Body of pancreas (tissue), 4 donors: ENCODE data around the gene DNAJA4. TPM values are rescaled to one million over a fixed set of nuclear protein-coding genes. Genes with fewer than 3 reads are reported as not detected.
"Not testable (repeated sequence)": the region's sequence is repeated elsewhere in the genome, so short reads cannot be mapped to it uniquely, and the experiment has no call there.

Source experiments
- ATAC-seq: fragments of 150-250 bp; one replicate; pipeline ENCODE4 v1.9.1; 2016
- DNase-seq, 4 donors: peaks; one replicate each; pipeline ENCODE4 v3.0.0-alpha.2; 2019
- H3K27ac ChIP-seq, 4 donors: fragments of 200-600 bp; sonication (generic); 1 replicate in 3 of 4; 2 replicates in 1 of 4; pipeline versions ENCODE4 v1.5.1 to v1.6.1; 2016 to 2019; ENCODE audit warnings: mild to moderate bottlenecking in 1 of 4, mixed read lengths in 1 of 4, moderate library complexity in 1 of 4
- H3K27me3 ChIP-seq, 2 donors: fragments of 200-600 bp; sonication (generic); one replicate each; pipeline ENCODE4 v1.6.0; 2016; ENCODE audit warnings: mild to moderate bottlenecking in 1 of 2
- H3K36me3 ChIP-seq, 2 donors: fragments of 200-600 bp; sonication (generic); replicated peaks in 1 of 2; 2 replicates each; pipeline ENCODE4 v1.5.1; 2016; ENCODE audit warnings: low read depth in 2 of 2; ENCODE audit not compliant: insufficient read depth in 1 of 2
- H3K4me1 ChIP-seq: fragments of 200-600 bp; sonication (generic); one replicate; pipeline ENCODE4 v1.6.0; 2016
- H3K4me3 ChIP-seq, 2 donors: fragments of 200-600 bp; sonication (generic); 1 replicate in 1 of 2; 2 replicates in 1 of 2; pipeline ENCODE4 v1.5.1; 2016 to 2019
- H3K9me3 ChIP-seq, 3 donors: fragments of 200-600 bp; sonication (generic); 1 replicate in 2 of 3; 2 replicates in 1 of 3; pipeline ENCODE4 v1.5.1; 2016
- POLR2A ChIP-seq, 3 donors: fragments of 450-650 bp; IDR thresholded peaks; one replicate each; pipeline ENCODE4 v1.6.1; 2016; ENCODE audit warnings: antibody characterized with exemption in 3 of 3, mild to moderate bottlenecking in 2 of 3
- WGBS, 2 donors: methylation state at CpG; one replicate each; pipeline ENCODE4 v1.1.5; 2017; 5-methylcytosine and 5-hydroxymethylcytosine counted together
- intact Hi-C: fragments of 100-400 bp; cut with DNase I; formaldehyde crosslinking; loops from one replicate; pipeline ENCODE4 v1.15.1; 2023
- total RNA-seq, 2 donors: library from RNA; depleted of rRNA; stranded (reverse); fragments of >200 nt; gene quantifications; one replicate each; pipeline ENCODE4 v1.1.0, GENCODE V29; 2016
- TF ChIP-seq, protein P1 (sequence below), 7 experiments: fragments of 450-650 bp in 4 of 7; fragments of 200-600 bp in 3 of 7; sonication (generic) in 3 of 7; IDR thresholded peaks; one replicate each; pipeline ENCODE4 v1.5.1; 2016 to 2019; ENCODE audit warnings: antibody characterized with exemption in 7 of 7

DNAJA4 gene
- total RNA-seq, 2 donors from 2014 or later: 5.9 to 8.0 TPM

DNA sequence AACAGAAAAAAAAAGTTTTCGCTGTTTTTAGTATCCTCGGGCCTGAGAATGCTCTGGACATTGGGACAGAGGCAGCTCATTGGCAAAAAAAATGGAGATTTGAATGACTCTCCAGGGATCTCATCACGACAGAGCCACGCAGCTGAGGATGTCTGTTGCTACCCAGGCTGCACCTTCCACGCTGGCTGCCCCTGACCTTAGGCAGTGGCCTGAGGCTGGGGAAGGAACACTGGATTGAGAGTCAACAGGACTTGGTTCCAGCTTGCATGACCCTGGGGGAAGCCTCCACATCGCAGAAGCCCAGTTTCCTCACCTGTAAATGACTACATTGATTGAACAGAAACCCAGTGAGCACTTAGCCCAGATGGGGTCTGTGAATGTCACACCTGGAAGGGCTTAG lies 21.3 kb upstream of the DNAJA4 start:
- H3K4me3 ChIP-seq: no peak overlapping the region
- intact Hi-C loops: loop anchor here (2.0 to 5.0 kb wide), 2 partner anchors 66 to 130 kb away; no protein-coding TSS in a partner anchor
- H3K27me3 ChIP-seq: no peaks in the 10 kb centered on the region
- TF ChIP-seq POLR2A (IDR thresholded peaks at IDR 0.05): no peak
- TF ChIP-seq, protein P1, sequence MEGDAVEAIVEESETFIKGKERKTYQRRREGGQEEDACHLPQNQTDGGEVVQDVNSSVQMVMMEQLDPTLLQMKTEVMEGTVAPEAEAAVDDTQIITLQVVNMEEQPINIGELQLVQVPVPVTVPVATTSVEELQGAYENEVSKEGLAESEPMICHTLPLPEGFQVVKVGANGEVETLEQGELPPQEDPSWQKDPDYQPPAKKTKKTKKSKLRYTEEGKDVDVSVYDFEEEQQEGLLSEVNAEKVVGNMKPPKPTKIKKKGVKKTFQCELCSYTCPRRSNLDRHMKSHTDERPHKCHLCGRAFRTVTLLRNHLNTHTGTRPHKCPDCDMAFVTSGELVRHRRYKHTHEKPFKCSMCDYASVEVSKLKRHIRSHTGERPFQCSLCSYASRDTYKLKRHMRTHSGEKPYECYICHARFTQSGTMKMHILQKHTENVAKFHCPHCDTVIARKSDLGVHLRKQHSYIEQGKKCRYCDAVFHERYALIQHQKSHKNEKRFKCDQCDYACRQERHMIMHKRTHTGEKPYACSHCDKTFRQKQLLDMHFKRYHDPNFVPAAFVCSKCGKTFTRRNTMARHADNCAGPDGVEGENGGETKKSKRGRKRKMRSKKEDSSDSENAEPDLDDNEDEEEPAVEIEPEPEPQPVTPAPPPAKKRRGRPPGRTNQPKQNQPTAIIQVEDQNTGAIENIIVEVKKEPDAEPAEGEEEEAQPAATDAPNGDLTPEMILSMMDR (IDR thresholded peaks at IDR 0.05): no peak
- ATAC-seq (no peak), DNase-seq (no peak)
- no peaks in the 10 kb centered on the region for H3K9me3 ChIP-seq
- H3K27ac ChIP-seq: no peak overlapping the region
- WGBS, 2 donors: 83% methylated on average over 5 to 6 of the region's 6 CpGs
- H3K36me3 ChIP-seq: no peaks in the 10 kb centered on the region
- peaks cover 7% of the 10 kb centered on the region for H3K4me1 ChIP-seq

DNA sequence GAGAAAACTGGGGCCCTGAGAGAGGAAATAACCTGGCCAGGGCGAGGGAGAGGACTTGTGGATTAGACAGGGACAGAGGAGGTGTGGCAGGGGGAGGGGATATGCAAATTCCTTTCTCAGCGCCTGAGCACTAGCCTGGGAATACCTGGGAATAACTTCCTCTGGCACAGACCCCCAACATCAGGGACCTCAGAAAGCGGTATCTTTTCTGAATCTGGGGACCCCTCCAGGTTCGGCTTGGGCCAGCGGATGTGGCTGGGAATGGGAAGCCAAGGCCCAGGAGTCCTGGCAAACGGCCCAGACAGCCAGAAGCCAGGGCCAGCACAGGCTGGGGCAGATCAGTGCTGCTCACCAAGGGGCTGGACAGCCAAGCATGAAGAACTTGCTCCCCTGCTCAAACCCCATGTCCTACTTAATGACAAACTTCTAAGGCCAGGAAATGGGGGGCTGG lies 20.8 kb upstream of the DNAJA4 start:
- Histone ChIP-seq H3K9me3 (no peaks in the 10 kb centered on the region), H3K36me3 (no peaks in the 10 kb centered on the region), H3K4me1 (peaks cover 7% of the 10 kb centered on the region), H3K4me3 (no peak overlapping the region), H3K27ac (no peak overlapping the region), H3K27me3 (no peaks in the 10 kb centered on the region)
- intact Hi-C loops: loop anchor here (2.0 to 5.0 kb wide), 2 partner anchors 66 to 131 kb away; no protein-coding TSS in a partner anchor
- no peak for ATAC-seq
- peak; percentile 46 to 80 (median 64) for DNase-seq
- WGBS, 2 donors: 25 to 42% methylated on average over 5 to 6 of the region's 6 CpGs
- TF ChIP-seq, protein P1 (IDR thresholded peaks at IDR 0.05): no peak
- no peak for TF ChIP-seq POLR2A (IDR thresholded peaks at IDR 0.05)

DNA sequence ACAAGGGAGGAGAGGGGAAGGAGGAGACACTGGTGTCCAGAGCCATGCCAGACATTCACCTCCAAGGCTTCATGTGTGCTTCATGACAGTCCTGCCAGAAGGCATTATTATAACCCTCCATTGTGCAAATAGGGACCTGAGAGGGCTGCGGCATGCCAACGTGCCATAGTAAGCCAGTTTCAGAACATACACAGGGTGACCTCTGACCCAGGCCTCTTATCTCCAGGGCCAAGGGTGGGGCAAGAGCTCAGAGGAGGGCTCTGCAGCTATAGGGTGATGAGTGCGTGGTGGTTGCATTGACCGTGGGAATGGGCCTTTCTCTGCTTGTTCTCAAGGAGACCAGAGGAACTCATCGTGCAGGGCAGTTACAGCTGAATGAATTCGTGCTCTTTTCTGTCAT lies 20.3 kb upstream of the DNAJA4 start:
- ATAC-seq (no peak), DNase-seq (no peak)
- intact Hi-C loops: loop anchor here (5.0 kb wide), 1 partner anchor 67 kb away; no protein-coding TSS in a partner anchor
- Histone ChIP-seq H3K9me3 (no peaks in the 10 kb centered on the region), H3K27me3 (no peaks in the 10 kb centered on the region), H3K36me3 (no peaks in the 10 kb centered on the region), H3K4me1 (peaks cover 7% of the 10 kb centered on the region), H3K27ac (no peak overlapping the region), H3K4me3 (no peak overlapping the region)
- WGBS, 2 donors: 73 to 83% methylated on average over 6 of the region's 6 CpGs
- no peak for TF ChIP-seq POLR2A (IDR thresholded peaks at IDR 0.05)
- TF ChIP-seq, protein P1 (IDR thresholded peaks at IDR 0.05): no peak

DNA sequence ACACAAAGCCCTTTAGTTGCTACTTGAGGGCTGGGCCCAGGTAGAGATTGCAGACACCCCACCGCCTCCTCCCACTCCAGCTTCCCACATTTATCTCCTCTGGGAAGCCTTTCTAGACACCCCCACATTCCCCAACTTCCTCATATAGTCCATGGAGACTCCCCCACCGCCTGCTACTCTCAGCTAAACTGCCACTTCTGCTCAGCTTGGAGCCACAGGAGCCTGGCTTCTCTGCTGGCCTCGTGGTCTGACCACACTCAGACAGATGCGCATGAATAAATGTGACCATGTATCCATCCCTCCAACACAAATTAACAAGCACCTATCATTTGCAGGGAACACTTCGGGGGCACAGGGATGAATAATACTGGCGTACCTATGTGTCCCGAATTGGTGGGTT lies 19.5 kb upstream of the DNAJA4 start:
- WGBS, 2 donors: 52 to 79% methylated on average over 6 to 7 of the region's 7 CpGs
- no peak for DNase-seq

DNA sequence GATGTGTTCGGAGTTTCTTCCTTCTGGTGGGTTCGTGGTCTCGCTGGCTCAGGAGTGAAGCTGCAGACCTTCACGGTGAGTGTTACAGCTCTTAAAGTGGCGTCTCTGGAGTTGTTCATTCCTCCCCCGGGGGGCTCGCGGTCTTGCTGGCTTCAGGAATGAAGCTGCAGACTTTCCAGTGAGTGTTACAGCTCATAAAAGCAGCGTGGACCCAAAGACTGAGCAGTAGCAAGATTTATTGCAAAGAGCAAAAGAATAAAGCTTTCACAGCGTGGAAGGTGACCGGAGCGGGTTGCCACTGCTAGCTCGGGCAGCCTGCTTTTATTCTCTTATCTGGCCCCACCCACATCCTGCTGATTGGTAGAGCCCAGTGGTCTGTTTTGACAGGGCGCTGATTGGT lies 19.0 kb upstream of the DNAJA4 start:
- H3K4me3 ChIP-seq, H3K9me3 ChIP-seq, DNase-seq, H3K4me1 ChIP-seq, H3K36me3 ChIP-seq, H3K27me3 ChIP-seq, H3K27ac ChIP-seq, ATAC-seq, intact Hi-C loops: not testable (repeated sequence)
- WGBS, 2 donors: 83 to 85% methylated on average over 10 to 14 of the region's 14 CpGs

More for the DNA sequence above, 19.5 kb upstream of the DNAJA4 start:
- TF ChIP-seq, protein P1 (IDR thresholded peaks at IDR 0.05): no peak
- TF ChIP-seq POLR2A (IDR thresholded peaks at IDR 0.05): no peak
- intact Hi-C loops: loop anchor here (5.0 kb wide), 1 partner anchor 68 kb away; no protein-coding TSS in a partner anchor
- Histone ChIP-seq H3K4me1 (peaks cover 7% of the 10 kb centered on the region), H3K36me3 (no peaks in the 10 kb centered on the region), H3K9me3 (no peaks in the 10 kb centered on the region), H3K27ac (no peak overlapping the region), H3K4me3 (no peak overlapping the region), H3K27me3 (no peaks in the 10 kb centered on the region)
- no peak for ATAC-seq

DNA sequence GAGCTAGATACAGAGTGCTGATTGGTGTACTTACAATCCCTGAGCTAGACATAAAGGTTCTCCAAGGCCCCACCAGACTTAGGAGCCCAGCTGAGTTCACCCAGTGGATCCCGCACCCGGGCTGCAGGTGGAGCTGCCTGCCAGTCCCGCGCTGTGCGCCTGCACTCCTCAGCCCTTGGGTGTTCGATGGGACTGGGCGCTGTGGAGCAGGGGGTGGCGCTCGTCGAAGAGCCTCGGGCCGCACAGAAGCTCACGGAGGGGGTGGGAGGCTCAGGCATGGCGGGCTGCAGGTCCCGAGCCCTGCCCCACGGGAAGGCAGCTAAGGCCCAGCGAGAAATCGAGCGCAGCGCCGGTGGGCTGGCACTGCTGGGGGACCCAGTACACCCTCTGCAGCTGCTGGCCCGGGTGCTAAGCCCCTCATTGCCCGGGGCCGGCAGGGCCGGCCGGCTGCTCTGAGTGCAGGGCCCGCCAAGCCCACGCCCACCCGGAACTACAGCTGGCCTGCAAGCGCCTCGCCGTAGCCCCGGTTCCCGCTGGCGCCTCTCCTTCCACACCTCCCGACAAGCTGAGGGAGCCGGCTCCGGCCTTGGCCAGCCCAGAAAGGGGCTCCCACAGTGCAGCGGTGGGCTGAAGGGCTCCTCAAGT lies 18.3 kb upstream of the DNAJA4 start:
- H3K36me3 ChIP-seq, H3K27ac ChIP-seq, ATAC-seq, H3K4me1 ChIP-seq, H3K27me3 ChIP-seq, DNase-seq, H3K4me3 ChIP-seq, H3K9me3 ChIP-seq, intact Hi-C loops: not testable (repeated sequence)
- 91 to 95% methylated on average over 15 to 34 of the region's 39 CpGs for WGBS, 2 donors
